PC-3 (cell line): ENCODE measurements around the gene LIPF.

ENCODE experiments used
- CTCF ChIP-seq: fragments of 300-600 bp; sonication (generic); conservative IDR thresholded peaks from 2 replicates; pipeline ENCODE4 v1.5.1; 2017; ENCODE audit warnings: antibody characterized with exemption, low read depth, mild to moderate bottlenecking, low read length
- EZH2 ChIP-seq: fragments of 300-600 bp; sonication (generic); IDR thresholded peaks from one replicate; pipeline ENCODE4 v1.6.1; 2017; ENCODE audit warnings: antibody characterized with exemption, mild to moderate bottlenecking, low read length; ENCODE audit not compliant: unreplicated experiment
- EZH2phosphoT487 ChIP-seq: fragments of 300-600 bp; sonication (generic); IDR thresholded peaks from 2 replicates; pipeline ENCODE4 v1.6.1; 2018; ENCODE audit warnings: mild to moderate bottlenecking, antibody characterized with exemption, low read length, borderline replicate concordance

- no peak for TF ChIP-seq CTCF
- TF ChIP-seq EZH2phosphoT487, result no peak
- TF ChIP-seq EZH2, result no peak
Measured at GRCh38 chr10:88680958-88681357, 16.7 kb downstream of the LIPF start.
